Gastroesophageal sphincter (tissue), 4 donors: Measurements from ENCODE around the gene KLRC3. TPM values are rescaled to one million over a fixed set of nuclear protein-coding genes. Genes with fewer than 3 reads are reported as not detected.
"Not testable (repeated sequence)": the region's sequence is repeated elsewhere in the genome, so short reads cannot be mapped to it uniquely, and the experiment has no call there.

Experiments used
- ATAC-seq: fragments of 150-250 bp; one replicate; pipeline ENCODE4 v1.9.1; 2016; ENCODE audit warnings: mild to moderate bottlenecking, moderate library complexity
- H3K27ac ChIP-seq, 4 donors: fragments of 200-600 bp; sonication (generic) in 3 of 4; 1 replicate in 3 of 4; 2 replicates in 1 of 4; pipeline ENCODE4 v1.5.1; 2016 to 2019
- H3K27me3 ChIP-seq: fragments of 200-600 bp; sonication (generic); one replicate; pipeline ENCODE4 v1.5.1; 2019
- H3K36me3 ChIP-seq, 2 donors: fragments of 200-600 bp; sonication (generic); one replicate each; pipeline ENCODE4 v1.5.1; 2019; ENCODE audit warnings: control low read depth in 1 of 2
- H3K4me1 ChIP-seq, 3 donors: fragments of 200-600 bp; sonication (generic); 1 replicate in 2 of 3; 2 replicates in 1 of 3; pipeline ENCODE4 v1.5.1; 2016 to 2019; ENCODE audit warnings: control low read depth in 2 of 3
- H3K4me3 ChIP-seq, 2 donors: fragments of 200-600 bp; sonication (generic); one replicate each; pipeline ENCODE4 v1.5.1; 2019; ENCODE audit warnings: mild to moderate bottlenecking in 1 of 2, moderate library complexity in 1 of 2
- H3K9me3 ChIP-seq, 3 donors: fragments of 200-600 bp; sonication (generic); one replicate each; pipeline ENCODE4 v1.5.1; 2017 to 2019; ENCODE audit warnings: control low read depth in 2 of 3
- CTCF ChIP-seq, 4 experiments: fragments of 200-600 bp in 2 of 4; fragments of 450-650 bp in 2 of 4; sonication (generic) in 1 of 4; IDR thresholded peaks; one replicate each; pipeline ENCODE4 v1.5.1; 2017 to 2019; ENCODE audit warnings: antibody characterized with exemption in 4 of 4, mild to moderate bottlenecking in 2 of 4, moderate library complexity in 2 of 4
- EP300 ChIP-seq: sonication (generic); formaldehyde crosslinking; IDR thresholded peaks from one replicate; pipeline ENCODE4 v1.6.1; 2017; ENCODE audit warnings: antibody characterized with exemption, mild to moderate bottlenecking
- POLR2A ChIP-seq, 2 donors: fragments of 450-650 bp; IDR thresholded peaks; one replicate each; pipeline ENCODE4 v1.6.1; 2017; ENCODE audit warnings: antibody characterized with exemption in 2 of 2, mild to moderate bottlenecking in 2 of 2, moderate library complexity in 1 of 2
- POLR2AphosphoS5 ChIP-seq: sonication (generic); formaldehyde crosslinking; IDR thresholded peaks from one replicate; pipeline ENCODE4 v1.6.1; 2017; ENCODE audit warnings: antibody characterized with exemption
- WGBS, 2 donors: methylation state at CpG; one replicate each; pipeline ENCODE4 v1.1.5; 2018; ENCODE audit warnings: low coverage in 1 of 2; 5-methylcytosine and 5-hydroxymethylcytosine counted together
- total RNA-seq, 4 donors: library from RNA; depleted of rRNA; stranded (reverse); fragments of >200 nt; gene quantifications; one replicate each; pipeline ENCODE4 v1.1.0, GENCODE V29; 2016

KLRC3 gene
- total RNA-seq, 4 donors from 2014 or later, result not detected

- Histone ChIP-seq H3K4me1 (peaks cover 0 to 27% (median 4%) of the 10 kb centered on the region in 3 donors), H3K4me3 (no peak overlapping the region), H3K27me3 (no peaks in the 10 kb centered on the region), H3K9me3 (no peaks in the 10 kb centered on the region), H3K27ac (peak overlapping the region; percentile 45 to 66 (median 61)), H3K36me3 (no peaks in the 10 kb centered on the region)
- TF ChIP-seq POLR2AphosphoS5, result no peak
- no peak for TF ChIP-seq EP300
- no peak for TF ChIP-seq POLR2A (IDR thresholded peaks at IDR 0.05)
- TF ChIP-seq CTCF (IDR thresholded peaks at IDR 0.05), result no peak
- peak; percentile 89 for ATAC-seq
- 19 to 24% methylated on average over 6 of the region's 6 CpGs for WGBS, 2 donors
Measured at GRCh38 chr12:10395390-10395998, 24.9 kb downstream of the KLRC3 start.

GRCh38 chr12:10394531-10395152, 25.8 kb downstream of the KLRC3 start:
- not testable (repeated sequence) for ATAC-seq, H3K9me3 ChIP-seq, H3K36me3 ChIP-seq, H3K27me3 ChIP-seq, H3K4me3 ChIP-seq
- WGBS, 2 donors, result 88 to 96% methylated on average over 3 to 8 of the region's 11 CpGs
- Histone ChIP-seq H3K27ac (peak overlapping the region in 3 of 4 donors; percentile 45 to 66 (median 59)), H3K4me1 (peaks cover 0 to 27% (median 4%) of the 10 kb centered on the region in 3 donors)

DNA sequence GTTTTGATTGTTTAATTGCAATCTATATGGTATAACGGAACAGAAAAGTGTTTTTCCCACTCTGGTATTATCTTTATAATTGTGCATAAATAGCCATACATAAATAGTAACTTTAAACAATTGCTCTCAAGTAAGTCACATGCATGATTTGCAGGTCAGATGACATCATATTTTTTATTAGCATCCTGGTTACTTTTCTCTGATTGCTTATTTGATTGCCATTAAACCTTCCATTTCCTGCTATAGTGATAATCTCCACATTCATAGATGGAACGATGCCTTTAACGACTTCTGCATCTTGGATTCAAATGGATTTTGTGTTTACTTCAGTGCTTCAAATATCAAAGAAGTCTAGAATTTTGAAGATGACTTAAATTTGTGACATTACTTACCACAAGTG, 27.1 kb downstream of the KLRC3 start:
- ATAC-seq, result no peak
- Histone ChIP-seq H3K36me3 (no peaks in the 10 kb centered on the region), H3K27ac (no peak overlapping the region), H3K4me3 (no peak overlapping the region), H3K27me3 (no peaks in the 10 kb centered on the region), H3K9me3 (no peaks in the 10 kb centered on the region), H3K4me1 (peaks cover 0 to 27% (median 4%) of the 10 kb centered on the region in 3 donors)
- WGBS, 2 donors, result 51 to 54% methylated on average over 3 of the region's 3 CpGs
- TF ChIP-seq POLR2AphosphoS5, result no peak

- H3K4me1 ChIP-seq, result peaks cover 0 to 27% (median 4%) of the 10 kb centered on the region in 3 donors
- peak overlapping the region in 1 of 4 donors; percentile 3 for H3K27ac ChIP-seq
- H3K4me3 ChIP-seq, result no peak overlapping the region
- WGBS, 2 donors, result 32 to 34% methylated on average over 7 of the region's 7 CpGs
- no peaks in the 10 kb centered on the region for H3K36me3 ChIP-seq
- H3K27me3 ChIP-seq, result no peaks in the 10 kb centered on the region
- H3K9me3 ChIP-seq, result no peaks in the 10 kb centered on the region
- TF ChIP-seq POLR2AphosphoS5, result peak; percentile 74
- no peak for TF ChIP-seq POLR2A (IDR thresholded peaks at IDR 0.05)
- ATAC-seq, result peak; percentile 79
Measured at GRCh38 chr12:10392394-10392930, 27.9 kb downstream of the KLRC3 start.

GRCh38 chr12:10390991-10391390, 29.4 kb downstream of the KLRC3 start:
- H3K4me1 ChIP-seq, result peaks cover 0 to 24% (median 4%) of the 10 kb centered on the region in 3 donors
- not testable (repeated sequence) for H3K4me3 ChIP-seq, H3K36me3 ChIP-seq, ATAC-seq, H3K27ac ChIP-seq, H3K27me3 ChIP-seq, H3K9me3 ChIP-seq
- WGBS, 2 donors, result 91 to 93% methylated on average over 3 to 5 of the region's 7 CpGs

DNA sequence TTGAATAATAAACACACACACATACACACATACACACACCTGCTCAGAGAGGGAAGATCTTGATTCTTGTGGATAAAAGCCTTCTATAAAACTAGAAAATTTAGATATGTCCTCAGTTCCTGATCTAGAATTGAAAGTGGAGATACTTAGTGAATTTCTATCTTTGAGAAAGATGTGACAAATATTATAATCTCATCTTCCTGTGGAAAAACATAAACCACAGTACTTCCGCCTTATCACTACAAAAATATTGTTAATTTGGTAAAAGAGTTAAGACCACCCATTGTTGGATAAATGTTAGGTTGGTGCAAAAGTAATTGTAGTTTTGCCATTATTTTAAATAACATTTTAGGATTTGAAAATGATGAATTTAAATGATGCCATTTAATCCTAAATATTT, 30.5 kb downstream of the KLRC3 start, which contains the start of gene KLRK1:
Gene KLRK1, minus strand, starts transcription at position 138 of the 400 bp plus-strand sequence. CDS start 1,231 bp downstream, outside the sequence.
- TF ChIP-seq CTCF (IDR thresholded peaks at IDR 0.05) (no peak), POLR2AphosphoS5 (no peak), POLR2A (IDR thresholded peaks at IDR 0.05) (no peak), EP300 (no peak)
- no peak for ATAC-seq
- Histone ChIP-seq H3K36me3 (no peaks in the 10 kb centered on the region), H3K4me1 (peaks cover 0 to 14% (median 4%) of the 10 kb centered on the region in 3 donors), H3K4me3 (no peak within 1 kb of the TSS), H3K27me3 (no peaks in the 10 kb centered on the region), H3K9me3 (no peaks in the 10 kb centered on the region), H3K27ac (no peak within 1 kb of the TSS)
- WGBS, 2 donors, result 67 to 100% methylated on average over 1 of the region's 1 CpG
